Esophagus squamous epithelium (tissue), 4 donors: ENCODE data around the gene DNPEP.

Source experiments
- CTCF ChIP-seq, 6 experiments: fragments of 450-650 bp in 4 of 6; fragments of 200-600 bp in 2 of 6; sonication (generic) in 2 of 6; IDR thresholded peaks; one replicate each; pipeline ENCODE4 v1.5.1; 2016 to 2019; ENCODE audit warnings: antibody characterized with exemption in 6 of 6, mild to moderate bottlenecking in 4 of 6, moderate library complexity in 4 of 6
- POLR2A ChIP-seq, 4 donors: fragments of 450-650 bp; IDR thresholded peaks; one replicate each; pipeline ENCODE4 v1.6.1; 2017; ENCODE audit warnings: antibody characterized with exemption in 4 of 4, mild to moderate bottlenecking in 4 of 4, moderate library complexity in 3 of 4

GRCh38 chr2:219334076-219334475 lies 53.6 kb downstream of the DNPEP start:
- no peak for TF ChIP-seq POLR2A (IDR thresholded peaks at IDR 0.05)
- TF ChIP-seq CTCF (IDR thresholded peaks at IDR 0.05): no peak
